Neural cell (in vitro differentiated cells): ENCODE measurements around the gene APOBEC3G. TPM values are rescaled to one million over a fixed set of nuclear protein-coding genes. Genes with fewer than 3 reads are reported as not detected.
"Not testable (repeated sequence)": the region's sequence is repeated elsewhere in the genome, so short reads cannot be mapped to it uniquely, and the experiment has no call there.

Source experiments
- H2AFZ ChIP-seq: fragments of 200-600, 300-800 bp; sonication (generic), shearing (Covaris generic); 2 replicates; pipeline ENCODE4 v1.6.0; 2014; ENCODE audit warnings: low read depth, mild to moderate bottlenecking, antibody characterized with exemption, low read length, moderate library complexity
- H3F3A ChIP-seq: fragments of 200-600 bp; shearing (Covaris generic); 2 replicates; pipeline ENCODE4 v1.6.1; 2016; ENCODE audit warnings: mild to moderate bottlenecking, moderate library complexity, mixed read lengths, antibody characterized with exemption, low read length; ENCODE audit not compliant: insufficient read depth, poor library complexity, severe bottlenecking
- H3K27ac ChIP-seq: fragments of 200-600, 300-800 bp; sonication (generic), shearing (Covaris generic); 2 replicates; pipeline ENCODE4 v1.5.1; 2014; ENCODE audit warnings: mild to moderate bottlenecking, low read length, moderate library complexity
- H3K27me3 ChIP-seq: fragments of 300-800, 200-600 bp; sonication (generic), shearing (Covaris generic); 2 replicates; pipeline ENCODE4 v1.6.0; 2014; ENCODE audit warnings: mild to moderate bottlenecking, low read depth, low read length, moderate library complexity; ENCODE audit not compliant: insufficient read depth
- H3K36me3 ChIP-seq: fragments of 300-800, 200-600 bp; sonication (generic), shearing (Covaris generic); 2 replicates; pipeline ENCODE4 v1.5.1; 2014; ENCODE audit warnings: mild to moderate bottlenecking, antibody characterized with exemption, low read length, moderate library complexity; ENCODE audit not compliant: insufficient read depth
- H3K4me2 ChIP-seq: fragments of 300-800, 200-600 bp; sonication (generic), shearing (Covaris generic); 2 replicates; pipeline ENCODE4 v1.6.0; 2014; ENCODE audit warnings: mild to moderate bottlenecking, low read length
- H3K4me3 ChIP-seq: fragments of 300-800, 200-600 bp; sonication (generic), shearing (Covaris generic); 2 replicates; pipeline ENCODE4 v1.5.1; 2014; ENCODE audit warnings: mild to moderate bottlenecking, low read length, moderate library complexity
- H3K79me2 ChIP-seq: fragments of 200-600 bp; shearing (Covaris generic); replicated peaks from 2 replicates; pipeline ENCODE4 v1.6.0; 2014; ENCODE audit warnings: mild to moderate bottlenecking, low read length, moderate library complexity; ENCODE audit not compliant: insufficient read depth
- H3K9ac ChIP-seq: fragments of 300-800, 200-600 bp; sonication (generic), shearing (Covaris generic); 2 replicates; pipeline ENCODE4 v1.6.1; 2016; ENCODE audit warnings: mild to moderate bottlenecking, low read length, mixed read lengths
- H3K9me2 ChIP-seq: fragments of 200-600 bp; shearing (Covaris generic); 2 replicates; pipeline ENCODE4 v1.6.1; 2016; ENCODE audit warnings: mild to moderate bottlenecking, low read length, mixed read lengths; ENCODE audit not compliant: insufficient read depth
- H3K9me3 ChIP-seq: fragments of 200-600, 300-800 bp; sonication (generic), shearing (Covaris generic); 2 replicates; pipeline ENCODE4 v1.6.1; 2016; ENCODE audit warnings: mild to moderate bottlenecking, mixed run types, low read length, moderate library complexity, mixed read lengths
- H4K20me1 ChIP-seq: fragments of 200-600 bp; shearing (Covaris generic); 2 replicates; pipeline ENCODE4 v1.6.1; 2016; ENCODE audit warnings: mild to moderate bottlenecking, mixed run types; ENCODE audit not compliant: insufficient read depth
- CTCF ChIP-seq: fragments of 450-650 bp; IDR thresholded peaks from 2 replicates; pipeline ENCODE4 v1.5.1; 2014; ENCODE audit warnings: antibody characterized with exemption, mild to moderate bottlenecking, moderate library complexity; ENCODE audit not compliant: poor library complexity, severe bottlenecking
- EP300 ChIP-seq: fragments of 450-650 bp; conservative IDR thresholded peaks from 2 replicates; pipeline ENCODE4 v1.6.1; 2014; ENCODE audit warnings: antibody characterized with exemption, mild to moderate bottlenecking, moderate library complexity; ENCODE audit not compliant: poor library complexity, severe bottlenecking
- EZH2 ChIP-seq: fragments of 200-600, 300-800 bp; shearing (Covaris generic), sonication (generic); IDR thresholded peaks from 2 replicates; pipeline ENCODE4 v1.6.1; 2014; ENCODE audit warnings: antibody characterized with exemption, low read length, borderline replicate concordance, mild to moderate bottlenecking; ENCODE audit not compliant: insufficient read depth, poor library complexity, severe bottlenecking
- MXI1 ChIP-seq: fragments of 450-650 bp; conservative IDR thresholded peaks from 2 replicates; pipeline ENCODE4 v1.6.1; 2014; ENCODE audit warnings: antibody characterized with exemption, mild to moderate bottlenecking; ENCODE audit not compliant: poor library complexity, severe bottlenecking
- POLR2AphosphoS5 ChIP-seq: IDR thresholded peaks from 2 replicates; pipeline ENCODE4 v1.6.1; 2012
- RAD21 ChIP-seq: fragments of 450-650 bp; conservative IDR thresholded peaks from 2 replicates; pipeline ENCODE4 v1.6.1; 2014; ENCODE audit warnings: antibody characterized with exemption, mild to moderate bottlenecking, moderate library complexity
- REST ChIP-seq: IDR thresholded peaks from 2 replicates; pipeline ENCODE4 v1.6.1; 2012; ENCODE audit warnings: borderline replicate concordance
- SMC3 ChIP-seq: fragments of 450-650 bp; conservative IDR thresholded peaks from 2 replicates; pipeline ENCODE4 v1.6.1; 2014; ENCODE audit warnings: antibody characterized with exemption, mild to moderate bottlenecking, moderate library complexity; ENCODE audit not compliant: poor library complexity
- TAF1 ChIP-seq: IDR thresholded peaks from 2 replicates; pipeline ENCODE4 v1.6.1; 2012; ENCODE audit warnings: low read depth
- polyA plus RNA-seq: library from polyadenylated mRNA; depleted of rRNA; stranded (reverse); fragments of >200 nt; gene quantifications from 2 replicates; pipeline ENCODE4 v1.2.3, GENCODE V29; 2014

APOBEC3G gene
- polyA plus RNA-seq, 1 donor from 2014 or later = not detected

GRCh38 chr22:39079054-39079637 is 2.1 kb downstream of the APOBEC3G start:
- H2AFZ ChIP-seq, H3K4me2 ChIP-seq, H3F3A ChIP-seq, H3K27me3 ChIP-seq, H3K27ac ChIP-seq, H4K20me1 ChIP-seq, H3K9me3 ChIP-seq, H3K9ac ChIP-seq, H3K79me2 ChIP-seq, H3K4me3 ChIP-seq, H3K36me3 ChIP-seq, H3K9me2 ChIP-seq: not testable (repeated sequence)

- Histone ChIP-seq H3F3A (no peaks in the 10 kb centered on the region), H3K9ac (no peak overlapping the region), H3K79me2 (no peaks in the 10 kb centered on the region), H2AFZ (no peak overlapping the region), H3K9me3 (no peaks in the 10 kb centered on the region), H3K4me2 (no peak overlapping the region), H3K27ac (no peak overlapping the region), H4K20me1 (no peaks in the 10 kb centered on the region), H3K4me3 (no peak overlapping the region), H3K36me3 (no peaks in the 10 kb centered on the region), H3K27me3 (no peaks in the 10 kb centered on the region), H3K9me2 (no peaks in the 10 kb centered on the region)
- TF ChIP-seq MXI1 (no peak), CTCF (no peak), REST (no peak), TAF1 (no peak), EP300 (no peak), RAD21 (no peak), POLR2AphosphoS5 (no peak), SMC3 (no peak), EZH2 (no peak)
Measured at GRCh38 chr22:39080052-39080762, 3.1 kb downstream of the APOBEC3G start.
